ENCODE data around the gene VEZF1. TPM values are rescaled to one million over a fixed set of nuclear protein-coding genes. Genes with fewer than 3 reads are reported as not detected.

The VEZF1 gene
- total and polyA plus RNA-seq, 8 donors = 11.7 to 41.6 (median 23.3) TPM

DNA sequence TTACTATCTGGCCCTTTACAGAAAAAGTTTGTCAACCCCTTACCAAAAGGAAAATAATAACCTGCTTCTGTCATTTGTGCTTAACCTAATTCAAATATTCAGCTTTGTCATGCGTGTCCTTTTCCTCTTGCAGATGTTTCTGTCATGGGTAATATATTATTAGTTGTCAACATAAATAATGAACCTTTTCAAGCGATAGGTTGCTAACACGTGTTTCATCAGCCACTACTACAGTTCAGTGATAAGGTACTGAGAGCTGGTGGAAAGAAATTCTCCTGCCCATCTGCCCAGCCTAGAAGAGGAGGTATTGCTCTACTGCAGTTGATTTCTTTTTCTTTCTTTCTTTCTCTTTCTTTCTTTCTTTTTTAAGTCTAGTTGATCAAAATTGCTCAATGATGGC lies 31.0 kb upstream of the VEZF1 start:
- ATAC-seq = no peak
- TF ChIP-seq, protein P1, sequence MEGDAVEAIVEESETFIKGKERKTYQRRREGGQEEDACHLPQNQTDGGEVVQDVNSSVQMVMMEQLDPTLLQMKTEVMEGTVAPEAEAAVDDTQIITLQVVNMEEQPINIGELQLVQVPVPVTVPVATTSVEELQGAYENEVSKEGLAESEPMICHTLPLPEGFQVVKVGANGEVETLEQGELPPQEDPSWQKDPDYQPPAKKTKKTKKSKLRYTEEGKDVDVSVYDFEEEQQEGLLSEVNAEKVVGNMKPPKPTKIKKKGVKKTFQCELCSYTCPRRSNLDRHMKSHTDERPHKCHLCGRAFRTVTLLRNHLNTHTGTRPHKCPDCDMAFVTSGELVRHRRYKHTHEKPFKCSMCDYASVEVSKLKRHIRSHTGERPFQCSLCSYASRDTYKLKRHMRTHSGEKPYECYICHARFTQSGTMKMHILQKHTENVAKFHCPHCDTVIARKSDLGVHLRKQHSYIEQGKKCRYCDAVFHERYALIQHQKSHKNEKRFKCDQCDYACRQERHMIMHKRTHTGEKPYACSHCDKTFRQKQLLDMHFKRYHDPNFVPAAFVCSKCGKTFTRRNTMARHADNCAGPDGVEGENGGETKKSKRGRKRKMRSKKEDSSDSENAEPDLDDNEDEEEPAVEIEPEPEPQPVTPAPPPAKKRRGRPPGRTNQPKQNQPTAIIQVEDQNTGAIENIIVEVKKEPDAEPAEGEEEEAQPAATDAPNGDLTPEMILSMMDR (IDR thresholded peaks at IDR 0.05) = no peak
- no peak for FAIRE-seq
- H3K27ac ChIP-seq = no peak overlapping the region
- intact Hi-C loops (cut with DNase I) = loop anchor here in 1 of 3 donors (10.0 kb wide), 1 partner anchor 96 kb away; no protein-coding TSS in a partner anchor
- no peaks in the 10 kb centered on the region for H3K27me3 ChIP-seq
- no peaks in the 10 kb centered on the region for H3K9me3 ChIP-seq
- H3K4me3 ChIP-seq = no peak overlapping the region
- no peaks in the 10 kb centered on the region for H3K36me3 ChIP-seq
- no peaks in the 10 kb centered on the region for H3K4me1 ChIP-seq
- DNase-seq = no peak
- 72 to 83% methylated on average over 3 of the region's 3 CpGs for WGBS, 2 donors

DNA sequence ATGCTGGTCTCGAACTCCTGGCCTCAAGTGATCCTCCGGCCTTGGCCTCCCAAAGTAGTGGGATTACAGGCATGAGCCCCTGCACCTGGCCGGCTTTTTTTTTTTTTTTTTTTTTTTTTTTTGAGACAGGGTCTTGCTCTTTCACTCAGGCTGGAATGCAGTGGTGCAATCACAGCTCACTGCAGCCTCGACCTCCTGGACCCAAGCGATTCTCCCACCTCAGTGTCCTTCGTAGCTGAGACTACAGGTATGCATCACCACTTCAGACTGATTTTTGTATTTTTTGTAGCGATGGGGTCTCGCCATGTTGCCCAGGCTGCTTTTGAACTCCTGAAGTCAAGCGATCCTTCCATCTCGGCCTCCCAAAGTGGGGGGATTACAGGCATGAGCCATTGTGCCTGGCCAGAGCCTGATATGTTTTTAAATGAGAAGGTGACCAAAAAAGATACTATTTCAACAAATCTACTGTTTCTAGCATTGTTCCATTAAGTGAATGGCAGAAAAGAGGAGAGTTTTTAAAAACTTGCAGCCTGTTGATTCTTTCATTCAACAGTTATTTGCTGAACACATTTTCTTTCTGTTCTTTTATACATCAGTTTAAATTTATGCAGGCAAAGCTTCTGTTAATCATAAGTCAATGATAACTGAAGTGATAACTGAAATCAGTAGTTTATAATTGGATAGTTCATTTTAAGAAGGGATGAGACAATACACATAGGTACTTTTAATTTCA lies 22.2 kb upstream of the VEZF1 start:
- no peaks in the 10 kb centered on the region for H3K9me3 ChIP-seq
- H3K4me3 ChIP-seq = no peak overlapping the region
- 92 to 94% methylated on average over 9 to 10 of the region's 10 CpGs for WGBS, 2 donors
- H3K36me3 ChIP-seq = no peaks in the 10 kb centered on the region
- FAIRE-seq = no peak
- H3K27ac ChIP-seq = no peak overlapping the region
- H3K27me3 ChIP-seq = no peaks in the 10 kb centered on the region
- TF ChIP-seq, protein P1 (IDR thresholded peaks at IDR 0.05) = no peak
- ATAC-seq = no peak
- H3K4me1 ChIP-seq = peaks cover 0 to 13% (median 7%) of the 10 kb centered on the region in 3 donors
- DNase-seq = no peak
- intact Hi-C loops (cut with DNase I) = loop anchor here in 1 of 3 donors (10.0 kb wide), 1 partner anchor 105 kb away; no protein-coding TSS in a partner anchor

DNA sequence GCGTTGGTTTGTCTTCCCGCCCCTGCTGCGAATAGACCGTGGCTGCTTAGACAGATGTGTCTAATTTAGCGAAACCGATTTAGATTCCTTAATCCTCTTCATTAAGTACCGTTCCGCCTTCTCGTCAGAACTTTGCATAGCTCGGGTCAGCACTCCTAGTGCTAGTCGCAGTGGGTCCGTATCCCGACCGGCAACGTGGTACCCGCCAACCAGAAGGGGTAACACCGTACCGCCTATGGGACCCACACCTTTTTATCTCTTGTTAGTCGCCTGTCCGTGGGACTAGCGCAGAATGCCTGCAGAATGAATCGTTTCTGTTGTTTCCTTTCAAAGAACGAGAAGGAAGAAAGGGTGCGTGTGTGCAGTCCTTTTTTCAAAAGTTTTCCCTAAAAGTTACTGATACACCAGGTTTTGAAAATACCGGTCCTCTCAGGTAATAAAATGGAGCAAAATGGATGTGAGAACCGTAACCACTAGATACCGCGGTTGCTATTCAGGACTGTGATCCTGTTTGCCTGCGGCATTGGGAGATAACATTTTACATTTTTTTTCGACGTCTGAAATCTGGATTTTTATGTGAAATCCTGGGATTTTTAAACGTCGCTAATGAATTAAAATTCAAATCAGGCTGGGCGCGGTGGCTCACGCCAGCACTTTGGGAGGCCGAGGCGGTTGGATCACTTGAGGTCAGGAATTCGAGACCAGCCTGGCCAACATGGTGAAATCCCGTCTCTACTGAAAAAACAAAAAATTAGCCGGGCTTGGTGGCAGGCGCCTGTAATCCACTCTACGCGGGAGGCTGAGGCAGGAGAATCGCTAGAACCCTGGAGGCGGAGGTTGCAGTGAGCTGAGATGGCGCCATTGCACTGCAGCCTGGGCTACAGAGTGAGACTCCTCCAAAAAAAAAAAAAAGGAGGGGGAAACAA lies 20.0 kb upstream of the VEZF1 start:
- WGBS, 2 donors = 17 to 19% methylated on average over 47 of the region's 47 CpGs
- DNase-seq (peak in 1 of 6 donors; percentile 49), ATAC-seq (peak; percentile 2 to 8 (median 6)), FAIRE-seq (no peak)
- Histone ChIP-seq H3K4me3 (peak overlapping the region; percentile 69 to 96 (median 88)), H3K4me1 (peaks cover 9 to 35% (median 26%) of the 10 kb centered on the region in 3 donors), H3K27me3 (no peaks in the 10 kb centered on the region), H3K9me3 (no peaks in the 10 kb centered on the region), H3K27ac (peak overlapping the region; percentile 88 to 98 (median 94)), H3K36me3 (peaks cover 0 to 22% (median 0%) of the 10 kb centered on the region in 3 donors)
- intact Hi-C loops (cut with DNase I) = no loop called here
- TF ChIP-seq, protein P1 (IDR thresholded peaks at IDR 0.05) = no peak

DNA sequence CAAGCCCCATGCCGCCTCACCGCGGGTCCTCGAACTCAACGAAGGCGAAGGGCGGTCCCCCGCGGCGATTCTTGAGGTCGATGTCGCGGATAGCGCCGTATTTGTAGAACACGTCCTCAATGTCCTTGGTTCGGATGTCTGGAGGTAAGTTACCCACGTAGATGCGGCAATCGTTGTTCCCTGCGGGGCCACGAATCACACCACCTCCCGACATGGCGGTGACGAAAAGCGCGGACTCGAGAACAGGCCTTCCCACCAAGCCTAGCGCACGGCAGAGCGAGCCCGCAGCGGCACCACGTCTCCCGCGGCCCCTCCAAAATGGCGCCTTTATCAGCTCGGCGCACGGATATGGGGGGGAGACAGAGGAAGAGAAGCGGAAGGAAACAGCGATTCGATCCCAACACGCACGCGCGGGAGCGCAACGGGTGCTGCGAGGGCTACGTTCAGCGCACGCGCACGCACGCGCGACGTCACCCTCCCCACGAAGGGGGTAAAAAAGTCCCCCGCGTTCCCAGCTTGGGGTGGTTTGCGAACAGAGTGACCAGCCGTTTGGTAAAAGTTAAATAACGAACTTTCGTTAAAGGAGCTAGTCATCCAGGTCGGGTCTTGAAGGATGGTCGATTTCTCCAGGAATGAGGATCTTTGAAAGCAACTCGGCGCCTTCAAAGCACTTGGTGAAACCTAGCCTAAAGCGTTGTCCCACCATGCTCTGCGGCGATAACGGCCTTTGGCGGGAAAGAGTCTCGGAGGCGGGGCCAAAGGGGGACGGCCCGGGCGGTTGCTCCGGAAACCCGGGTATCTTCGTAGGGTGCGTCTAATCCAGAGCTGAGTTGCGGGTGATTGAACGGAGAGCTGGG lies 19.1 kb upstream of the VEZF1 start, which contains the start of gene SRSF1:
Gene SRSF1 (minus strand): TSS at position 323 of the 857 bp plus-strand sequence. CDS start 109 bp downstream, at position 214.
- TF ChIP-seq, protein P1 (IDR thresholded peaks at IDR 0.05) = no peak
- Histone ChIP-seq H3K9me3 (no peaks in the 10 kb centered on the region), H3K4me1 (peaks cover 13 to 39% (median 28%) of the 10 kb centered on the region in 3 donors), H3K27ac (peak within 1 kb of the TSS; percentile 88 to 98 (median 94)), H3K36me3 (peaks cover 0 to 25% (median 4%) of the 10 kb centered on the region in 3 donors), H3K27me3 (no peaks in the 10 kb centered on the region), H3K4me3 (peak within 1 kb of the TSS; percentile 69 to 96 (median 88))
- ATAC-seq = peak; percentile 92 to 97 (median 94)
- peak; percentile 78 for FAIRE-seq
- intact Hi-C loops (cut with DNase I) = no loop called here
- peak; percentile 95 to 98 (median 97) for DNase-seq
- WGBS, 2 donors = 0 to 1% methylated on average over 77 to 86 of the region's 86 CpGs

Measured in pancreas (tissue), 10 donors.